GM12878 (cell line): Measurements from ENCODE around the gene RERE. TPM values are rescaled to one million over a fixed set of nuclear protein-coding genes. Genes with fewer than 3 reads are reported as not detected.

Experiments
- ATAC-seq: fragments of 200-7000 bp; cut with Tn5 transposase; 3 replicates; pipeline ENCODE4 v1.9.1; 2020; ENCODE audit warnings: mild to moderate bottlenecking, moderate library complexity
- BruUV-seq: library from RNA; stranded (reverse); fragments of 400-500 nt; replicated peaks from 2 replicates; lab custom pipeline; 2021; lab: Mats Ljungman, UMichigan
- CTCF ChIA-PET: fragments of 300-600 bp; sonication (Branson Sonifier 250); formaldehyde crosslinking; extraction: SDS; loops from one replicate; lab custom pipeline; 2021; ENCODE audit warnings: inconsistent platforms; lab: Yijun Ruan, JAX
- POLR2A ChIA-PET: fragments of 350-600 bp; formaldehyde crosslinking; extraction: SDS; loops from one replicate; lab custom pipeline; 2021; ENCODE audit warnings: inconsistent platforms; lab: Charles Lee
- RAD21 ChIA-PET: fragments of 300-600 bp; sonication (Branson Sonifier 250); formaldehyde crosslinking; loops from one replicate; lab custom pipeline; 2023; ENCODE audit warnings: antibody characterized with exemption; ENCODE audit not compliant: unreplicated experiment; lab: Charles Lee
- SMC1A ChIA-PET: fragments of 300-600 bp; sonication (Branson Sonifier 250); formaldehyde crosslinking; loops from one replicate; lab custom pipeline; 2023; ENCODE audit not compliant: unreplicated experiment, uncharacterized antibody; lab: Charles Lee
- DNase-seq: peaks from one replicate; pipeline ENCODE4 v3.0.0-alpha.2; 2011; ENCODE audit warnings: low read depth, low spot score
- FAIRE-seq: peaks from 3 replicates; lab custom pipeline; 2011; peaks lifted over from hg19 to GRCh38; lab: Jason Lieb, UNC
- H2AFZ ChIP-seq: 2 replicates; pipeline ENCODE4 v1.6.0; 2011; ENCODE audit warnings: low read depth, low read length, control low read depth; ENCODE audit not compliant: control insufficient read depth
- H3K27ac ChIP-seq: 2 replicates; pipeline ENCODE4 v1.5.1; 2011; ENCODE audit warnings: control low read depth; ENCODE audit not compliant: control insufficient read depth, insufficient read depth
- H3K27me3 ChIP-seq, 2 experiments: replicated peaks in 1 of 2; 2 replicates each; pipeline versions ENCODE4 v1.6.0 to v1.6.1; 2011; ENCODE audit warnings: low read length in 1 of 2; ENCODE audit not compliant: control insufficient read depth in 2 of 2, insufficient read depth in 2 of 2
- H3K36me3 ChIP-seq, 2 experiments: 2 replicates each; pipeline ENCODE4 v1.5.1; 2011; ENCODE audit warnings: low read length in 1 of 2; ENCODE audit not compliant: control insufficient read depth in 2 of 2, insufficient read depth in 2 of 2
- H3K4me1 ChIP-seq: 2 replicates; pipeline ENCODE4 v1.6.1; 2011; ENCODE audit warnings: mild to moderate bottlenecking, low read length, moderate library complexity, mixed read lengths; ENCODE audit not compliant: control insufficient read depth, insufficient read depth
- H3K4me2 ChIP-seq: 2 replicates; pipeline ENCODE4 v1.6.0; 2011; ENCODE audit warnings: control low read depth; ENCODE audit not compliant: control insufficient read depth, insufficient read depth
- H3K4me3 ChIP-seq: fragments of 200-600 bp; sonication (generic); 2 replicates; pipeline ENCODE4 v1.5.1; 2016
- H3K79me2 ChIP-seq: 2 replicates; pipeline ENCODE4 v1.6.0; 2011; ENCODE audit warnings: low read length; ENCODE audit not compliant: control insufficient read depth, insufficient read depth
- H3K9ac ChIP-seq: 2 replicates; pipeline ENCODE4 v1.8.0; 2011; ENCODE audit warnings: low read length, control low read depth, mixed read lengths; ENCODE audit not compliant: control insufficient read depth, insufficient read depth
- H3K9me3 ChIP-seq: replicated peaks from 3 replicates; pipeline ENCODE4 v1.5.1; 2011; ENCODE audit warnings: mild to moderate bottlenecking, low read length; ENCODE audit not compliant: control insufficient read depth, insufficient read depth
- H4K20me1 ChIP-seq: 2 replicates; pipeline ENCODE4 v1.6.0; 2011; ENCODE audit not compliant: control insufficient read depth, insufficient read depth
- WGBS: methylation state at CpG from one replicate; pipeline ENCODE4 v1.1.6; 2016; ENCODE audit warnings: low lambda C conversion rate; ENCODE audit not compliant: insufficient replicate concordance, insufficient coverage; ENCODE audit errors: missing lambda C conversion rate; 5-methylcytosine and 5-hydroxymethylcytosine counted together
- in situ Hi-C: fragments of 300-500 bp; cut with MboI; formaldehyde crosslinking; loops from 9 replicates; pipeline ENCODE4 v1.14.3; 2018; ENCODE audit warnings: mixed read lengths
- intact Hi-C: fragments of 100-400 bp; cut with micrococcal nuclease; formaldehyde crosslinking; loops from one replicate; pipeline ENCODE4 v1.14.2; 2022; ENCODE audit not compliant: unreplicated experiment
- polyA plus RNA-seq, 11 experiments: library from polyadenylated mRNA; depleted of rRNA in 4 of 11; unstranded in 6 of 11; stranded (reverse) in 5 of 11; fragments of >200 nt; fragmentation: Nextera tagmentation in 4 of 11; fragmentation: Illumina TruSeq in 1 of 11; extraction: Ambion mirVana in 4 of 11; extraction: Trizol in 1 of 11; gene quantifications; 1 replicate in 1 of 11; 2 replicates in 10 of 11; pipeline versions ENCODE4 v1.2.1 to v1.2.3, GENCODE V29; 2011 to 2016; ENCODE audit warnings: inconsistent platforms in 2 of 11, missing spikeins in 2 of 11, low read depth in 1 of 11
- total RNA-seq, 4 experiments: library from RNA; depleted of rRNA in 3 of 4; stranded (reverse); fragments of >200 nt in 3 of 4; fragmentation: Illumina TruSeq in 1 of 4; extraction: Trizol in 1 of 4; gene quantifications; 2 replicates each; pipeline versions ENCODE4 v1.2.1 to v1.2.3, GENCODE V29; 2013 to 2021
- TF ChIP-seq, protein P1 (sequence below), 3 experiments: IDR thresholded peaks in 2 of 3; conservative IDR thresholded peaks in 1 of 3; 2 replicates each; pipeline ENCODE4 v1.5.1; 2011; ENCODE audit warnings: low read depth in 3 of 3, low read length in 3 of 3, mild to moderate bottlenecking in 3 of 3, control low read depth in 2 of 3, moderate library complexity in 2 of 3, inconsistent platforms in 1 of 3, mixed read lengths in 1 of 3; ENCODE audit not compliant: control insufficient read depth in 2 of 3, insufficient read depth in 1 of 3; ENCODE audit errors: extremely low read depth in 1 of 3
- TF ChIP-seq, protein P2 (sequence below): fragments of 450-650 bp; IDR thresholded peaks from 2 replicates; pipeline ENCODE4 v1.6.1; 2017; ENCODE audit warnings: borderline replicate concordance

RERE gene
- total and polyA plus RNA-seq, 10 of the 15 experiments (the other 5 are each of a cell fraction or from before 2014, with no cell fraction given), result 5.2 to 60.5 (median 20.2) TPM

DNA sequence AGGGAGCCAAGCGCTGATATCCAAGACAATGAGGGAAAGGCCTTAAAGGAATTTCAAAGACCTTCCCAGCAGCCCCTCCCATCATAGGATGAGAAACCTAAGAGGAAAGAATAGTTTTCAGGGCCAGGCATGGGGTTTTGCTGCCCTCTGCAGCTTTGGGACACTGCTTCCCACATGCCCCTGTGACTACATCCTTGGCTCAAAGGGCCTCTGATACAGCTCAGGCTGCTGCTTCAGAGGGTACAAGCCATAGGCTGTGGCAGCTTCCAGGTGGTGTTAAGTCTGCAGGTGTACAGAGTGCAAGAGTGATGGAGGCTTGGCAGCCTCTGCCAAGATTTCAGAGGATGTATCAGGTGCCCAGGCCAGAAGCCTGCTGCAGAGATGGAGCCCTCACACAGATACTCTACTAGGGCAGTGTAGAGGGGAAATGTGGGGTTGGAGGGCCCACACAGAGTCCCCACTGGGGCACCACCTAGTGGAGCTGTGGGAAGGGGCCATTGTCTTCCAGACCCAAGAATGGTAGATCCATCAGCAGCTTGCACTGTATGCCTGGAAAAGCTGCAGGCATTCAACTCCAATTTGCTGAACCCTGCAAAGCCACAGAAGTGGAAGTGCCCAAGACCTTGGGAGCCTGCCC lies 373.8 kb downstream of the RERE start:
- DNase-seq, result no peak
- ChIA-PET RAD21 (no interaction called here), CTCF (interaction anchor here (0.6 to 2.5 kb wide), 3 partner anchors 13 to 406 kb away, joined by 3 to 10 read pairs (median 3); no protein-coding TSS in a partner anchor), SMC1A (interaction anchor here (0.6 to 1.4 kb wide), 4 partner anchors 10 to 278 kb away, joined by 3 to 4 read pairs (median 3); no protein-coding TSS in a partner anchor), POLR2A (no interaction called here)
- TF ChIP-seq, protein P1, sequence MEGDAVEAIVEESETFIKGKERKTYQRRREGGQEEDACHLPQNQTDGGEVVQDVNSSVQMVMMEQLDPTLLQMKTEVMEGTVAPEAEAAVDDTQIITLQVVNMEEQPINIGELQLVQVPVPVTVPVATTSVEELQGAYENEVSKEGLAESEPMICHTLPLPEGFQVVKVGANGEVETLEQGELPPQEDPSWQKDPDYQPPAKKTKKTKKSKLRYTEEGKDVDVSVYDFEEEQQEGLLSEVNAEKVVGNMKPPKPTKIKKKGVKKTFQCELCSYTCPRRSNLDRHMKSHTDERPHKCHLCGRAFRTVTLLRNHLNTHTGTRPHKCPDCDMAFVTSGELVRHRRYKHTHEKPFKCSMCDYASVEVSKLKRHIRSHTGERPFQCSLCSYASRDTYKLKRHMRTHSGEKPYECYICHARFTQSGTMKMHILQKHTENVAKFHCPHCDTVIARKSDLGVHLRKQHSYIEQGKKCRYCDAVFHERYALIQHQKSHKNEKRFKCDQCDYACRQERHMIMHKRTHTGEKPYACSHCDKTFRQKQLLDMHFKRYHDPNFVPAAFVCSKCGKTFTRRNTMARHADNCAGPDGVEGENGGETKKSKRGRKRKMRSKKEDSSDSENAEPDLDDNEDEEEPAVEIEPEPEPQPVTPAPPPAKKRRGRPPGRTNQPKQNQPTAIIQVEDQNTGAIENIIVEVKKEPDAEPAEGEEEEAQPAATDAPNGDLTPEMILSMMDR (IDR thresholded peaks at IDR 0.05 in 2 of 3, conservative IDR thresholded peaks at IDR 0.05 in 1 of 3; ENCODE audit: control insufficient read depth in 2 of 3, extremely low read depth in 1 of 3, insufficient read depth in 1 of 3, low read depth in 3 of 3, low read length in 3 of 3), result peak in 1 of 3 experiments; percentile 20; a peak in 1 of 6 replicates
- TF ChIP-seq, protein P2, sequence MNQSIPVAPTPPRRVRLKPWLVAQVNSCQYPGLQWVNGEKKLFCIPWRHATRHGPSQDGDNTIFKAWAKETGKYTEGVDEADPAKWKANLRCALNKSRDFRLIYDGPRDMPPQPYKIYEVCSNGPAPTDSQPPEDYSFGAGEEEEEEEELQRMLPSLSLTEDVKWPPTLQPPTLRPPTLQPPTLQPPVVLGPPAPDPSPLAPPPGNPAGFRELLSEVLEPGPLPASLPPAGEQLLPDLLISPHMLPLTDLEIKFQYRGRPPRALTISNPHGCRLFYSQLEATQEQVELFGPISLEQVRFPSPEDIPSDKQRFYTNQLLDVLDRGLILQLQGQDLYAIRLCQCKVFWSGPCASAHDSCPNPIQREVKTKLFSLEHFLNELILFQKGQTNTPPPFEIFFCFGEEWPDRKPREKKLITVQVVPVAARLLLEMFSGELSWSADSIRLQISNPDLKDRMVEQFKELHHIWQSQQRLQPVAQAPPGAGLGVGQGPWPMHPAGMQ, result no peak
- peaks cover 0 to 4% of the 10 kb centered on the region in 2 experiments; a peak in 1 of 4 replicates for H3K36me3 ChIP-seq
- peak; percentile 40 for ATAC-seq
- 94% methylated on average over 1 of the region's 1 CpG for WGBS
- H3K27me3 ChIP-seq, result no peaks in the 10 kb centered on the region
- no peak overlapping the region for H3K9ac ChIP-seq
- in situ Hi-C loops, result no loop called here
- FAIRE-seq, result no peak
- no peak overlapping the region for H2AFZ ChIP-seq
- no peak overlapping the region for H3K4me2 ChIP-seq
- no TSS peak for BruUV-seq
- H3K4me1 ChIP-seq, result peaks cover 7% of the 10 kb centered on the region
- H3K79me2 ChIP-seq, result no peaks in the 10 kb centered on the region
- no peak overlapping the region for H3K27ac ChIP-seq
- no peaks in the 10 kb centered on the region for H4K20me1 ChIP-seq
- no peak overlapping the region for H3K4me3 ChIP-seq
- intact Hi-C loops, result no loop called here
- no peaks in the 10 kb centered on the region; the same call in 2 of the 3 replicates for H3K9me3 ChIP-seq
